Cortex of kidney (tissue), 1 donor: Measurements from ENCODE around the gene SEC14L3.

Source experiments
- DNase-seq: peaks from one replicate; lab custom pipeline; 2025; lab: John Stamatoyannopoulos, UW

Gene SEC14L3

DNA sequence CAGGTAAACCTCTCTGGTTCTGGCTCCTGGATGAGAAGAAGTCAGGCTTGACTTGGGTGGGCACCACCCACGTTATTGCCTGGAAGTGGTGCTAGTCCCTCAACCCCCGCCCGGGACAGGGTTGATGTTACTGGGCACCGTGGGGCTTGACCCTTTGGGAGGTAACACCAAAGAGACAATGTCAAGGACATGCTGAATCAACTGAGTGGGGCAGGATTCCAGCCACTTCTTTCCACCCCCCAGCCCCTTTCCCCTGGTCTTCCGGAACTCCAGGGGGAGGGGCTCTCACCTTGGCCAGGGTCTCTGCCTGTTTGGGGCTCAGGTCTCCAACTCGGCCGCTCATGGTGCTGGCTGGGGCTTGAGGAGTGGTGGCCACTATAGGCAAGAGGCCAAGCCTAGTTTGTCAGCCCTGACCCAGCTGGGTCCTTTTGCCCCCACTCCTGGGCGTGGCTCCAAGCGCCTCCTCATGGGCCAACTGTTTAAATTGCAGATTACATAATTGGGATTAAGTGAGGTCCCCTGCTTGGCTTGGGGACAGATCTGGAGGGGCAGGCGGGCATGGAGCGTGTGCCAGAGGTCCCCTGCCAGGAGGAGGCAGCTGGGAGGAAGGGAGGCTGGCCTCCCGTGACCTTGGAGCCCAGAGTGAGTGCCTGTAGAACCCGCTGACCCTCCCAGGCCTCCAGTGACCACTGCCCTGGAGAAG is at the start of gene SEC14L3:
TSS of gene SEC14L3 (minus strand) at position 402 of the 703 bp plus-strand sequence. CDS start at position 343, 59 bp downstream.
- DNase-seq = no peak

DNA sequence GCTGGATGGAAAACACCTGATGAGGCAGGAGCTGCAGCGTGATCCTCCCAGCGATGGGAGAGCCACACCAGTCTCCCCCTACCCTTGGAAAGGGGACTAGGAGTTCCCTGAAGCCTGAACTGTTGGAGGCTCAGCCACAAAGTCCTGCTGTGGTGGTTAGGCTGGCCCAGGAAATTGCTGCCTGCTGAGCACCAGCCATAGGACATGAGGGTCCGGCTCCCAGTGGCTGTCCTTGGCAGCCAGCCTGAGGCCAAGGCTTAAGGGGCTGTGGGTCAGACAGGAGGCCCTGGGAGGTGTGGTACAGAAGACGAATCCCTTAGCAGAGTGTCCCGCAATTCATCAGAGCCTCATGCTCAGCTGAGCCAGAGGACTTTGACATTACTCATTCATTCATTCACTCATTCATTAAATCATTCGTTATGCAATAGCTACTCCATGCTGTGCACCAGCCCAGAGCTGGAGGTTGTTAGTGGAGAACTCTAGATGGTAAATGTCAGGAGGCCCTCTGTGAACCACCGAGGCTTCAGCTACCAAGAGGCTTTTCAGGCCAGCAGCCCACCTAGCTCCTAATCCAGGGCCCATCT is 48.1 kb upstream of the SEC14L3 start:
- DNase-seq = no peak

DNA sequence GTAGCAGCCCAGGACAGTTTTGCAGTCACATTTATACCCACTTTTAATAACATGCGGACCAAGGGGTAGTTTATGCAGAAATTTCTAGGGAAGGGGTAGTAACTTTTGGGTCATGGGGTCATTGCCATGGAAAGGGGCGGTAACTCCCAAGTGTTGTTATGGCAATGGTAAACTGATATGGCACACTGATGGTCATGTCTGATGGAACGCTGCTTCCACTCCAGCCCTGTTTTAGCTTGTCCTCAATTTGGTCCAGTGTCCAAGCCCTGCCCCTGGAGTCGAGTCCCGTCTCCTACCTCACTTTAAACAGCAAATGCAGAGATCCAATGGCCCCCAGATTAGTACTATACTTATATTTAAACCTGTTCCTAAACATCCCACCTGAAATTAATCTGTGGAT is 44.9 kb upstream of the SEC14L3 start:
- DNase-seq = no peak

DNA sequence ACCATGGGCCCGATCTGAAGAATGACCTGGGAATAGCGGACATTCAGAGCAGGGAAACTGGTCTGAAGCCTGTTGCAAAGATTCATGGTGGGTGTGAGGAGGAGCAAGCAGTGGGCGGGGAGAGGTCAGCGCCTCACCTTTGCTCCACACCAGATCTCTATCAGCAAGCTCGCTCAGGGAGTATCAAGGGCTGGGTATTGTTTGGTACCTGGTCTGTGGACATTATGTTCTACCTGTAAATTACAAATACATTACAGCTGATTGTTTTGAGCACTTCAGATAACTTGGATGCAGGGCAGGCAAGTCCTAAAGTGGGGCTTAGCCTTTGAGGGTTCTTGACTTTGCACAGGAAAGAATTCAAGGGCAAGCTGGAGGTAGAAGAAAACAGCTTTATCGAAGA is 44.5 kb upstream of the SEC14L3 start:
- DNase-seq = no peak

DNA sequence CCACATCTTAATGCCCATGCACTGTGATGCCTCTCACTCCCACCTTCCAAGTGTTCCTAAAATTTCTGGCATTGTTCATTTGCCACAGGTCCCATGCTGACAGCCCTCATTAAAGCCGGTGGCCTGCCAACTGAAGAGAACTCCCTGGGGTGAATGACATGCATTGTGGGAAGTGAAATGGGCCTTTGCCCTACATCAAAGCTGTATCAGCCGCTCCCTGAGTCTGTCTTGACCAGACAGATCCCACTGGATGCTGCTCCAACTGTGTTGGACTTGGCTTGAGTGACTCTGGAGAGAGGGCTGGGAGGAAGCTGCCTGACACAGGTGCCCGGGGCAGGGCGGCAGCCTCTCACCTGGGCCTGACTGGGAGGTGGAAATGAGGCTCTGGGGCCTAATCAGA is 42.4 kb upstream of the SEC14L3 start:
- DNase-seq = no peak

DNA sequence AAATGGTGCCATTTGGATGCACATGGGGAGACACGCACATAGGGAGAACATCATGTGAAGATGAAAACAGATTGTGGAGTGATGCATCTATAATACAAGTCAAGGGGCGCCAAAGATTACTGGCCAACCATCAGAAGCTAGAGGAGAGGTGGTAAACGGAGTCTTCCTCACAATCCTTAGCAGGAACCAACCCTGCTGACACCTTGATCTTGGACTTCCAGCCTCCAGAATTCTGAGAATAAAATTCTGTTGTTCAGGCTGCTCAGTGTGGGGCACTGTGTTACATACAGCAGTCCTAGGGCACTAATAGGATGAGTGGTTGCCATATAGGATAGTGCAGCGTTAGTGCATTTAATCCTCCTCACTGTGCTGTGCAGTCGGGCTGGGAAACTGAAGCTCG is 41.6 kb upstream of the SEC14L3 start:
- no peak for DNase-seq

DNA sequence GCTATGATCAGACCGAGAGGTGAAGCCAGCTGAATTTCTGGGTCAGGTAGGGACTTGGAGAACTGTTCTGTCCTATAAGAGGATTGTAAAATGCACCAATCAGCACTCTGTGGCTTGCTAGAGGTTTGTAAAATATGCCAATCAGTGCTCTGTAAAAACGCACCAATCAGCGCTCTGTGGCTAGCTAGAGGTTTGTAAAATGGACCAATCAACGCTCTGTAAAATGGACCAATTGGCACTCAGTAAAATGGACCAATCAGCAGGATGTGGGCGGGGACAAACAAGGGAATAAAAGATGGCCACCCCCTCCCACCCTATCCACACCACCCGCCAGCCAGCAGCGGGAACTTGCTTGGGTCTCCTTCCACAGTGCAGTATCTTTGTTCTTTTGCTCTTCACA is 40.1 kb upstream of the SEC14L3 start:
- no peak for DNase-seq

DNA sequence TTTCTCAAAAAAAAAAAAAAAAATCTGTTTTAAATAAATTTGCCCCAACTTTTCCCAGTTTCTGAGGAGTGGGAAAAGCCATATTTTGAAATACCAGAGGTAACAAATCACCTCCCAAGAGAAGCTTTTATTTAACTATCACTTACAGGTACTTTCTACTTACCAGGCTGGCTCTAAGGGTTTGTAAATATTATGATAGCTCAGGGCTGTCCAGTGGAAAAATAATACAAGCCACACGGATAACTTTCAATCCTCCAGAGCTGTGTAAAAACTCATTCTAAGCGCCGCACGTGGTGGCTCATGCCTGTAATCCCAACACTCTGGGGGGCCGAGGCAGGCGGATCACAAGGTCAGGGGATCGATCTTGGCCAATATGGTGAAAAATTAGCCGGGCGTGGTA is 39.3 kb upstream of the SEC14L3 start:
- DNase-seq = no peak

DNA sequence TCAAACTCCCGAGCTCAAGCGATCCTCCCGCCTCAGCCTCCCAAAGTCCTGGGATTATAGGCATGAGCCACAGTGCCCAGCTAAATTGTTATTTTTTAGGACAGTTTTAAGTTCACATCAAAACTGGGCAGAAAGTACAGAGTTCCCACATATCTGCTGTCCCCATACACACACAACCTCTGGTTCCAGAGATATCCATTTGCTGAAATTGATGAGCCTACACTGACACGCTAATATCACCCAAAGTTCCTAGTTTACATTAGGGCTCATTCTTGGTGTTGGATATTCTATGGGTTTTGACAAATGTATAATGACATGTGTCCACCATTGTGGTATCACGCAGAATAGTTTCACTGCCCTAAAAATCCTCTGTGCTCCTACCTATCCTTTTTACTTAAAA is 36.4 kb upstream of the SEC14L3 start:
- no peak for DNase-seq

DNA sequence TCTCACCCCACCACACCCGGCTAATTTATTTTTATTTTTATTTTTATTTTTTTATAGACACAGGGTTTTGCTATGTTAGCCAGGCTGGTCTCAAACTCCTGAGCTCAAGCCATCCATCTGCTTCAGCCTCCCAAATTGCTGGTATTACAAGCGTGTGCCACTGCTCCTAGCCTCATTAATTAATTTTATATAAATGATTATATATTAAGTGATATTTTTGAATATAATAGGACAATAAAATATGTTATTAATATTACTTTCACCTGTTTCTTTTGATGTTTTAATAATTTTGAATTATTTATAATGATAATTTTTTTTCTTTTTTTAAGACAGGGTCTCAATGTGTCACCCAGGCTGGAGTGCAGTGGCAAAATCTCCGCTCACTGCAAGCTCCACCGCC is 35.9 kb upstream of the SEC14L3 start:
- DNase-seq = no peak

DNA sequence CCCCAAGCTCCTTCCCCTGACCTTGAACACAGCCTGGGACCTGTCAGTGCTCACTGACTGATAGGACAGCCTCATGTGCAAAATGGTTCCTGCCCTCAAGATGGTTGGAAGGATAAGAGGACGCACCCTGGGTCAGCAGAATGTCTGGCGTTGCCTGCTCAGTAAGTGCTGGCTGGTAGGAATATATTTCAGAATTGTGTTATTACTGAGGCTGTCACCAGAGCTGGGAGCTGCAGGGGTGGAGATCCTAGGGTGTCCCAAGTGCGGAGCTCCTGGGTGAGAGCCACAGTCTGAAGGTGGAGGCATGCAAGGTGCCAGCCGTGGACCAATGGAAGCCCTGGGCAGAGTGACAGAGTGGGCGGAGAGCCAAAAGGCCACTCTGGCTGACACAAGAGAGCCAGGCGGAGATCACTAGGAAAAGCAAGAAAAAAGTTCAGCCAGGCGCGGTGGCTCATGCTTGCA is 34.7 kb upstream of the SEC14L3 start:
- DNase-seq = no peak

DNA sequence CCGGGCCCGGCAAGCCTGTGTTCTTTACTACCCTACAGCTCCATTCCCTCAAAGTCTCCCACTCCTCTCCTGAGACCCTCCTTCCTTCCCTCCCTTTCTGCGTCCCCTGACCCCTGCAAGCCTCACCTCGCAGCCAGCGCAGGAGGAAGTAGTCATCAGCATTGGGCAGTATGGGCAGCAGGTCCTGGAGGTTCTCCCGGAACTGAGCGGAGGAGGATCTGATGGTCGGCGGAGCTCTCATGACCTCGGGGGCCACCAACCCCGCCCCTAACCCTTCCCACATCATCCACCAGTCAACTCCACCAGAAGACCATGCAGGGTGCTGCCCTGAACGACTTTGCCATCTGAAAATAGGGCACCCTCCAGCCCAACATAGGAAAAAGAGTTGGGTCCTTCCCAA is 31.7 kb upstream of the SEC14L3 start:
- no peak for DNase-seq

DNA sequence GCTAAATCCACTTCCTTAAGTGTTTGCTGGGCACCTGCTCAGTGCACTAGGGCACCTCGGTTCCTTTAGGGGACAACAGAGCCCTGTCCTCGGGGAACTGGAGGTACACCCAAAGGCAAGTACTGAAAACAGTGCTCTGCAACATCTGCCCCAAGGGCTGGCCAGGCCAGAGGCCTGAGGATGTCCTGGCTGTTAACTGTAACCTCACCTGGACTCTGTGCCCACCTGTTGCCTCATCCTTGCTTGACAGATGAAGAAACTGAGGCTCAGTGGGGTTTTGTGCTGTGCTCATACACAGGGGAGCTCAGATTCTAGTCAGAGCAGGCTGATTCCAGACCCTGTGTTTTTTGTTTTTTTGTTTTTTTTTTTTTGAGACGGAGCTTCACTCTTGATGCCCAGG is 31.1 kb upstream of the SEC14L3 start:
- no peak for DNase-seq

DNA sequence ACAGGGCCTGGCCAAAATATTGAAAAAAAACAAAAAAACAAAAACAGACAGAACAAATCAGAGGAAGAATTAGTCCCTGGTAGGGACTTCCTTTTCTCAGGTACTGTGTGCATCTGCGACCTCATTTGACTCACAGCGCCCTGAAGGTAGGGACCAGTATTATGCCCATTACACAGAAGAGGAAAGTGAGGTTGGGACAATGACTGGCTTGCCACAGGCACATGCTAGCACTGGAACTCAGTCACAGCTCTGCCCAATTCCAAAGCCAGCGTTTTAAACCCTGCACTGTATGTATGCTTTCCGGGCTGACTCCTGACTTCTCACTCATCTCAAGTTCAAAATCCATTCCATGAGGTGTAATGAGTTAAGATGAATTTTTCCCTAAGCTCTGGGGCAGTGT is 30.3 kb upstream of the SEC14L3 start:
- no peak for DNase-seq

DNA sequence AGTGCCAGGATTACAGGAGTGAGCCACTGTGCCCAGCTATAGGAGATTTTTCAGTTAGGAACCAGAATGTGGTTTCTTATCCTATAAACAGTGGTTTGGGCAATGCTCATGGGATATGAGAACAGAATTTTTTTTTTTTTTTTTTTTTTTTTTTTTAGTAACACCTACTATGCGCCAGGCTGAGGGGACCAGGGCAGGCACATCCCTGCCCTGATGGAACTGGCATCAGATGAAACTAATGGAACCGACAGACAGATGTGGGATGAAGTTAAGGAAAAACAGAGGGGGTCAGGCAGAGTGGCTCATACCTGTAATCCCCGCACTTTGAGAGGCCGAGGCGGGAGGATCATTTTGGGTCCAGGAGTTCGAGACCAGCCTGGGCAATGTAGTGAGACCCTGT is 28.8 kb upstream of the SEC14L3 start:
- DNase-seq = no peak

DNA sequence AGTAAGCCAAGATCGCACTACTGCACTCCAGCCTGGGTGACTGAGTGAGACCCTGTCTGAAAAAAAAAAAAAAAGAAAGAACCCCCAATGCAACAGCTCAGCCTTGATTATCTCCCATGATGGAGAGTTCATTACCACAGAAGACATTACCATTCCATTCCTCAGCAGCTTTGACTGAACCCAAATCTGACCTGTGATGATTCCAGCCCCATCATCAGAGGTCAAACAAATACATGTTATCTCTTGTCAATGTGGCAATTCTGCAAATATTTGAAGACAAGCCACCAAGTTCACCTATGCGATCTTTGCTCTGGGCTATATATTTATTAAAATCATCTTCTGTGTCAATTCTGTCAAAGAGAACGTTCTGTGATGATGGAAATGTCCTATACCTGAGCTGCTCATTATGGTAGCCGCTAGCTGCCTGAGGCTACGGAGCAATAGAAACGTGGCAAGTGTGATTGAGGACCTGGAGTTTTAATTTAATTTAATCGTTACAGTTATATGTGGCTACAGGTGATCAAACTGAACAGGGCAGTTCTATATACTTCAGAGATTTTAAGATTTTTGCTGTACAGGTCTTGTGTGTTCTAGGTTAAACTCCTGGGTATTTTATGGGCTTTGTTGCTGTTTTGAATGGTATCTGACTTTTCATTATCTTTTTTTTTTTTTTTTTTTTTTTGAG is 25.8 kb upstream of the SEC14L3 start:
- DNase-seq = no peak

DNA sequence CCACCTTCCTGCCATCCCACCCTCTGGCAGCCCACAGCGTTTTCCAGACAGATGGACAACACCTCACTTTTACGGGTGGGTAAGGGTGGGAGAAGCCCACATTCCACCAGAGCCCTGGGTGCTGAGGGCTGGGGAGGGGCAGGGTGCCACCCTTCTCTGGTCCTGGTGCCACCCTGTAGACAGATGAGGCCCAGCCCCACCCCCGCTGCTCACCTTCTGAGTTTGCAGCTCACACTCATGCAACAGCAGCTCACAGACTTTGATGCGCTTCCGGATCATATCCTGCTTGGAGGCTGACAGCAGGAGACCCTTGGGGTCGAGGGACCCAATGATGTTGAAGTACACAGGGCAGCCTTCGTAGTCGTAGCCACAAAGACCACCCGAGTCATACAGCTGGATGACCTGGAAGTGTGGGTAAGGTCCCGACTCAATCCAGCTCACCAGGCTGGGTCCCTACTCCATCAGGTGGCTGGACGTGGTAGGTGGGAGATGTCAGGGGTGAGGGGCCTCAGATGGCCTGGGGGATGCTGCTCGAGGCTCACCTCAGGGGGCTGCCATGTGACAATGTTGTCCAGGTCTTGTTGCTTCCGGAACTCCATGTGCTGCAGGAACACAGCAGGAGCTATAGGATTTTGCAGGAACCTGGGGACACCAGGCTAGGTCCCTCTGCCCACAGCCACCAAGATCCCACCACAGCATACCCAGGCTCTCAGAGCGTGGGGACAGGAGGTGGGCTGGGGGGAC is 23.4 kb upstream of the SEC14L3 start:
- DNase-seq = no peak

DNA sequence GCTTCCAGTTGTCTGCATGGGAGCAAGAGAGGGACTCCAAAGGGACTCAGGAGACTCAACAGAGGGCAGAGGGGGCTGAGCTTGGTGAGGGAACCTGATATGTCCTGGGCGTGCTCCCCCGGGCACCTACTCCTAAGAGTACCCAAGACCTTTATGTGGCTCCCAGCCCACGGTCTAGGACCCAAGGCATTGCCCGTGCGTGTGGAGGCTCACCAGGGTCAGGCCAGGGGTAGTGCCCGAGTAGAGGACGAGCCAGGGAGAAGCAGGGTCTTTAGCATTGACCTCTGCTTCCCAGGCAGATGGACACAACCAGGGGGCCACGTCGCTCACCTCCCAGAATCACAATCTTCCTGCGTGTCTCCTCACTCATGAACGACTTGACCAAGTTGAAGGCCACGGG is 20.3 kb upstream of the SEC14L3 start:
- DNase-seq = no peak

DNA sequence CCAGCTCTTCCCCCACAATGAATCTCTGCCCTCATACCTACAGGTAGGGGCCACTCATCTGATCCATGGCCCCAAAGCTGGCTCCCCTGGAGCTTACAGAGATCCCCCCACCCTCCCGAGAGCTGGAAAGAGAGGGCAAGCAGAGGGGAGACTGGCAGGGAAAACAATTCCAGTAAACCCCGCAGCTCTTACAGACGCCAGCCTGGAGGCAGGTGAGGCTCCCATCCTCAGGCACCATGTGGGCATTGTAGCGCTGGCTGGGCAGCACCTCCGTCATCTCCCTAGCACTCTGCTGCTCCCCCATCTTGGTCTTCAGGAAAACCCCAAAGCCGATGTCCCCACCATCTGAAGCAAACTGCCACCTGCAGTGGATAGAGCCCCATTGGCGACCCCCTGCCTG is 19.6 kb upstream of the SEC14L3 start:
- DNase-seq = no peak

DNA sequence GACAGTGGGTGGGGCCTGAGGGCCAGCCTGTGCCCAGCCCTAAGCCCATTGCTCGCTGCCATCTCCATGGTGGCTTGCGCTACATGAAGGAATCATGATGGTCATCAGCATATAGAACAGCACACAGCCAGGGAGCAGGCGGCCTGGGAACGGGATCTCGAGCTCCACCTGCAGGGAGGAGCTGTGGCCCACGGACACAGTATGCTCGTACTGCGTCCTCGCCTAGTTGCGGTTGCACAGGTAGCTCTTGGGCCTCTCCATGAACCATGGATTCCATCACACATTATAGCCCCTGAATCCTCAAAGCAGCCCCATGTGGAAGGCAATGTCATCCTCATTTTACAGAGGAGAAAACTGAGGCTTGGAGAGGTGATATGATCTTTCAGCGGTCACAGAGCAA is 18.6 kb upstream of the SEC14L3 start:
- DNase-seq = no peak

DNA sequence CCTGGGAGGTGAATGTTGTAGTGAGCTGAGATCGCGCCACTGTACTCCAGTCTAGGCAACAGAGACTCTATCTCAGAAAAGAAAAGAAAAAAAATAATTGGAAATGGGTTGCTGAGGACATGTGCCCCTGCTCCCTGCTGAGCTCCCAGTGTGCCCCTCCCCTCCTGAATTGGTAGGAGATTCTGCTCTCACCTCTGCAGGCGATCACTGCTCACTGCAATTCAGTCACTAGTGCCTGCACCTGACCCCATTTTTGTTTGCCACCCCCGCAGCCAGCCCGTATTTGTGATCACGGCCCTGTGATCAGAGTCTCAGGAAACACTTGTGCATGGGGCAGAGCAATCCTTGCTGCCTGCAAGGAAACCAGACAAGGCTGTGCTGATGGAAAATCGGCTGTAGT is 16.3 kb upstream of the SEC14L3 start:
- DNase-seq = no peak

DNA sequence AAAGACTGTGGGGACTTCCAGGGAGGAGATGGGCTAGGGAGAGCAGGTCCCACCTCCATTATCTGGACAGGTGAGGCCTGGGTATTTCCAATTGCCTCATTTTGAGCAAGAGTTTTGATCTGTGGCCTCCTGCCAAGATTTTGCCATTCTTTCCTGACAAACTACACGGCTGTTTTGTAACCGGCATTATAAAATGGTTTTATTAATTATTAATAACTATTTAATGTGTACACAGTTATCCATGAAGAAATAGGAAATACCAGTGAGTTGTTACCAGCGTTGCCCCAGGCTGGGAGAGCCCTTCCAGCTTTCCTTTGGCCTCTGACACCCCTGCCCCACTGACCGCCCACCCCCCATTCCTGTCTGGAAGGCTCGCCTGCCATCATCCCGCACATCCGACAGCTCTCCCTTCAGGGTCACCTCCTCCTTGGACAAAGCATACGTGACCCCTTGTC is 14.9 kb upstream of the SEC14L3 start:
- DNase-seq = no peak

DNA sequence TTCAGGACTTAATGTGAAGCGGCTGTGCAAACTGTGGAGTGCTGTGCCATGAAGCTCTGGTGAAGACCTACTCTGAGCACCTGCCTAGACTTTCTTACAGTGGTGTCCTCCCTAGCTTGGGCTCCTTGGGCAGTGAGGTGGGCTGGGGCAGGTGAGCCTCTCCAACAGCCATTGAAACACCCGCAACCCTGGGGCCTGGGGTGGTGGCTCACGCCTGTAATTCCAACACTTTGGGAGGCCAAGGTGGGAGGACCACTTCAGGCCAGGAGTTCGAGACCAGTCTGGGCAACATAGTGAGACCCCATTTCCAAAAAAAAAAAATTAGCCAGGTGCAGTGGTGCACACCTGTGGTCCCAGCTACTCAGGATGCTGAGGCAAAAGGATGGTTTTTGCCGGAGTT is 14.3 kb upstream of the SEC14L3 start:
- no peak for DNase-seq
